ENCODE data around the gene ENTPD1.
"Not testable (repeated sequence)": the region's sequence is repeated elsewhere in the genome, so short reads cannot be mapped to it uniquely, and the experiment has no call there.

ENTPD1 gene

DNA sequence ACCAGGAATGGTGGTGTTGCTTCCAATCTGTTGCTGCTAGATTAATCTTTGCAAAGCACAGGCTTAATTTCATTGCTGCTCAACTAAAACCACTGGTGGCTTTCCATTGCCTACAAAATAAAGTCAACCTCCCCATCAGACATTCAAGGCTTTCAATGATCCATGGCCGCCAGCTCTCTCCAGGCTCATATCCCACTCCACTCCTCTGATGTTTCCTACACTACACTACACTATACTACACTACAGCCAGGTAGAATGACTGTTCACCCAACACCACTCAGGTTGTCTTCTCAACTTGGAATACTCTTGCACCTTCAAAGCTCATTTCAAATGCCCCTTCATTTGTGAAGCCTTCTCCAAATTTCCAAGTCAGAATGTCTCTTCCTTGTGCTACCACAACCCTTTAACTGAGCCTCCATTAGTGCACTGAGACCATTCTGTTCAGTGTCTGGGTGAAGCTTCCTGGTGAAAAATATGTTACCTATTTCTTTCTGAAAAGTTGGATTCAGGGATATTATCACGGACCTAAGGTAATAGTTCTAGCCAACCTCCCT, 116.3 kb downstream of the ENTPD1 start:
- no peak for DNase-seq

DNA sequence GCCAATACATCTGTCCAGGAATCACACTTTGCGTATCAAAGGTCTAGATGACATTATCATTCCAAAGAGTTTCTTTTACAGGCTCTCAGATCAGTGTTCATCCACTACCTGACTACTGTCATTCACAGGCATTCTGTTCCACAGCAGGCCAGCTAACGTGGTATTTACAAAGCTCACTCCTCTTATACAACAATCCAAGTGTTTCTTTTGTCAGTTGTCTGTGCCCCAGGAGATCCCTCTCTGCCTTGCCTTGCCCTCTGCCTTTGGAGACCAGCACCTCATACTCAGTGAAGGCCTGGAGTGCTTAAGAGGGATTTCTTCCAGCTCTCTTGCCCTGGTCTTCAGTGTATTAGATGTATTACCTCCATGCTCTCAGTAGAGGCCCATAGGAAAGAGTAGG, 117.2 kb downstream of the ENTPD1 start:
- no peak for DNase-seq

DNA sequence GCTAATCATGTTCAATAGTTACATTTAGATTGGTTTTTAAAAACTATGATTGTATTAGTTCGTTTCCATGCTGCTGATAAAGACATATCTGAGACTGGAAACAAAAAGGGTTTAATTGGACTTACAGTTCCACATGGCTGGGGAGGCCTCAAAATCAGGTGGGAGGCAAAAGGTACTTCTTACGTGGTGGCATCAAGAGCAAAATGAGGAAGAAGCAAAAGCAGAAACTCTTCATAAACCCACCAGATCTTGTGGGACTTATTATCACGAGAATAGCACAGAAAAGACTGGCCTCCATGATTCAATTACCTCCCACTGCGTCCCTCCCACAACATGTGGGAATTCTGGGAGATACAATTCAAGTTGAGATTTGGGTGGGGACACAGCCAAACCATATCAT, 117.7 kb downstream of the ENTPD1 start:
- DNase-seq, result no peak

- DNase-seq, result not testable (repeated sequence)
Observed at GRCh38 chr10:95874783-95875182, 118.8 kb downstream of the ENTPD1 start.

- DNase-seq, result no peak
Observed at GRCh38 chr10:95876756-95877155, 120.8 kb downstream of the ENTPD1 start.

DNA sequence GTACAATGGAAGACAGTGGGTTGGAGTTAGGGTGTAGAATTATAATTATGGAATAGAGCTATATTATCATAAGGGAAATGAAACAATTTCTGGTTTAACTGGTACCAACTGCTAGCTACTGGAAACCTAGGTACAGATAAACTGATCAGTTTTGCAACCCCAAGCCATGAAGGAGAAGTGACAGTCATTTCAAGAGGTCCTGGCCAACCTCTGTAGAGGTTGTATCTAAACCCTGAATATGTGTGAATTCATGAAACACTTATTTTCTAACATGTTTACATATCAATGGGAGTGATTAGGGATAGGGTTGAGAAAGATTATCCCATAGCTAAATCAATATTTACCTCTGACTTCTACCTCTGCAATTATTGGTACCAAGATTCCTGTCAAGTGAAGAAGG, 121.9 kb downstream of the ENTPD1 start:
- no peak for DNase-seq

- DNase-seq, result no peak
Observed at GRCh38 chr10:95880704-95881103, 124.7 kb downstream of the ENTPD1 start.

- no peak for DNase-seq
Observed at GRCh38 chr10:95881316-95881715, 125.4 kb downstream of the ENTPD1 start.

GRCh38 chr10:95889830-95890229, 133.9 kb downstream of the ENTPD1 start:
- DNase-seq, result no peak

DNA sequence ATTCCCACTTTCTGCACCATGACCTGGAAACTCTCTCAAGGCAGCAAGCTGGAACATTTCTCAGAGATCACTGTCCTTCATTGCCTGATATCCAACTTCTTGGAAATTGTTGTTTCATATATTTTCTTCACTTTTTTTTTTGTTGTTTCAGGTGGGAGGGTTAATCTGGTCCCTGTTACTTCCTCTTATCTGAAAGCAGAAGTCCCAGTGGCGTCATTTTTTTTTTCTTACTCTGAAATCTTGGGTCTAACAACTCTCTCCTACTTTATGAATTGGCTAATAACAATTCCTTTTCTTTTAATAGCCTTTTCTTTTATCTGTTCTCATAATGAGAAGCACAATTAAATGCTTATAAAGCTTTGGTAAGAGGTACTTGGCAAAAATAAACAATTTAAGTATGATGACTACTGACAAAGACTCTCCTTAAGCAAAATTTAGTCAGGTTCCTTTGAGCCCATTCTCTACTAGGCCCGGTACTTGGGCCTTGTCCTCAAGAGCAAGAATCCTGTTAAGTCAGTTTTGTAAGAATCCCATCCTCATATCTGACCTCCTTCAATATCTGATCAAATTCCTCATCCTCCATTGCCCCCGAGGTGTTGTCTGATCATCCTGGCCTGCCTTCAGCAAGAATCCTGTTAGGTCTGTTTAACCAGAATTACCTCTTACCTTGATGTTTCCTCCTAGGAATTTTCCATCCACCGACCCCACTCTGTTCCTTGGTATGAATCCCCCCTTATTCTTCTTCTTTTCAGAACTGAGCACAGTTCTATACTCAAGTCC, 140.3 kb downstream of the ENTPD1 start:
- peak; percentile 59 for DNase-seq

GRCh38 chr10:95905897-95906580, 150.1 kb downstream of the ENTPD1 start:
- not testable (repeated sequence) for DNase-seq

DNA sequence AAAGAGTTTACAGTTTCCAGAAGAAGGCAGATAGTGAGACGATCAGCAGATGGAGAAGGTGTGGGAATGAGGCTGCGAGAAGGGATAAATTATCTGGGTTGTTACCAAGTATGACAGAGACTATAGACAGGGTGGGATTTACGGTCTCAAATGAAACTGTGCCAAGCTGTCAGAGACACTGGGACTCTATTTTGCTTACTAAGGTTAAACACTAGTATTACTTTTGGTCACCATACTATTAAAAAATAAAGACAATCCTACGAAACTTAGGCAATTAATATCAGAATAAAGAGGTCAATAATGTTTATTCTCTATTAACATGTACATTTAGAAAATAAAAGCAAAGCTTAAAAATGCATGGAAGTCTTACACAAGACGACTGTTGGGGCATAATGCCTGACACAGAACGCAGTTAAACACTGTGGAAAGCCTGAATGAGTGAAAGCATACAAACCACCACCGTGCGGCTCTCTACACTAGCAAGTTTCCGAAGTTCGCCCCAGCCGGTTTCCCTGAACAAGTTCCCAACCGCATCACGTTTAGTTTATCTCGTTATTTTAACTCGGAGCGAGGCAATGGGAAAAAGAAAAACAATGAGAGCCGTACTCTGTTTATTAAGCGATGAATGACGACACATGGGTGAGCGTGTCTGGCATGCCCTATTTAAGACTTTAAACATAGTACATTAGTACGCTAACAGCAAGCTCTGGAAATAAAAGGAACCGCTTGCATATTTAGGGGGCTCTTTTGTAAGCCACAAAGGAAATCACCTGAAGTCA, 150.9 kb downstream of the ENTPD1 start:
- DNase-seq, result peak; percentile 65

- peak; percentile 95 for DNase-seq
Observed at GRCh38 chr10:95907456-95908253, 151.7 kb downstream of the ENTPD1 start, which contains the start of gene CC2D2B. Gene CC2D2B, plus strand, starts transcription at chr10:95907975. Its CDS starts 3,349 bp downstream, at chr10:95911324.

GRCh38 chr10:95908450-95908849, 152.5 kb downstream of the ENTPD1 start:
- no peak for DNase-seq

DNA sequence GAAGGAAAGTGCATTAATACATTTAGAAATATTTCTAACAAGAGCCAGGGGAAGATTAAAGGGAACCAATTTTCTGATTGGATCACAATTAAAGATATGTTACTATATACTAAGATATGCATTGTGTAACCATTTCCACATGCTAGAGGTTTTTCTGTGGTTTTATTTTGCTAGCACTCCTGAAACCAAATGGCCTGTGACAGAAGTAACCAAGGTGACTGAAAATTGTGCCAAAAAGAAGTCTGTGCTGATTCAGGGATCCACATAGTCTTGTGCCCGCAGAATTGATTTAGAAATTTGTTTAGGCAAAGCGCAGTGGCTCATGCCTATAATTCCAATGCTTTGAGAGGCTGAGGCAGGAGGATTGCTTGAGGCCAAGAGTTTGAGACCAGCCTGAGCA, 153.6 kb downstream of the ENTPD1 start:
- no peak for DNase-seq

DNA sequence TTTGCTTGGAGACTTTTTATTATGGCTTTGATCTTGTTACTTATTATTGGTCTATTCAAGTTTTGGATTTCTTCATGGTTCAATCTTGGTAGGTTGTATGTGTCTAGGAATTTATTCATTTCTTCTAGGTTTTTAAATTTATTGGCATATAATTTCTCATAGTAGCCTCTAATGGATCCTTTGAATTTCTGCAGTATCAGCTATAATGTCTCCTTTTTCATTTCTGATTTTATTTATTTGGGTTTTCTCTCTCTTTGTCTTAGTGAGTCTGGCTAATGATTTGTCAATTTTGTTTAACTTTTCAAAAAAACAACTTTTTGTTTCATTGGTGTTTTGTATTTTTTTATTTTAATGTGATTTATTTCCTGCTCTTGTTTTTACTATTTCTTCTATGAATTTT, 160.1 kb downstream of the ENTPD1 start:
- DNase-seq, result not testable (repeated sequence)
